HG02678 (cell line): ENCODE measurements around the gene TUBA1B.
A peak's percentile ranks its signal among the peaks of the same experiment; 100 is the strongest.
"Not testable (repeated sequence)": the region's sequence is repeated elsewhere in the genome, so short reads cannot be mapped to it uniquely, and the experiment has no call there.

Experiments used
- ATAC-seq: cut with Tn5 transposase; IDR thresholded peaks from one replicate; pipeline ENCODE4 v1.9.1; 2021; ENCODE audit warnings: mild to moderate bottlenecking, moderate library complexity; ENCODE audit not compliant: unreplicated experiment

Gene TUBA1B

DNA sequence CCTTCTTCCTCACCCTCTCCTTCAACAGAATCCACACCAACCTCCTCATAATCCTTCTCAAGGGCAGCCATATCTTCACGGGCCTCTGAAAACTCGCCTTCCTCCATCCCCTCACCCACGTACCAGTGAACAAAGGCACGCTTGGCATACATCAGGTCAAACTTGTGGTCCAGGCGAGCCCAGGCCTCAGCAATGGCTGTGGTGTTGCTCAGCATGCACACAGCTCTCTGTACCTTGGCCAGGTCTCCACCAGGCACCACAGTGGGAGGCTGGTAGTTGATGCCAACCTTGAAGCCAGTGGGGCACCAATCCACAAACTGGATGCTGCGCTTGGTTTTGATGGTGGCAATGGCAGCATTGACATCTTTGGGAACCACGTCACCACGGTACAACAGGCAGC is 3.2 kb downstream of the TUBA1B start:
- ATAC-seq = not testable (repeated sequence)

GRCh38 chr12:49126852-49127763 is 4.1 kb downstream of the TUBA1B start:
- no peak for ATAC-seq

- no peak for ATAC-seq
Measured at GRCh38 chr12:49121047-49121696, 10.0 kb downstream of the TUBA1B start.

- ATAC-seq = no peak
Measured at GRCh38 chr12:49111206-49111605, 20.0 kb downstream of the TUBA1B start.

GRCh38 chr12:49110464-49111155 is 20.6 kb downstream of the TUBA1B start, which contains the start of gene LMBR1L:
LMBR1L (minus strand) TSS chr12:49110847; CDS start chr12:49110555, 292 bp downstream.
- ATAC-seq = peak; percentile 98

- ATAC-seq = no peak
Measured at GRCh38 chr12:49109641-49110463, 21.3 kb downstream of the TUBA1B start.

DNA sequence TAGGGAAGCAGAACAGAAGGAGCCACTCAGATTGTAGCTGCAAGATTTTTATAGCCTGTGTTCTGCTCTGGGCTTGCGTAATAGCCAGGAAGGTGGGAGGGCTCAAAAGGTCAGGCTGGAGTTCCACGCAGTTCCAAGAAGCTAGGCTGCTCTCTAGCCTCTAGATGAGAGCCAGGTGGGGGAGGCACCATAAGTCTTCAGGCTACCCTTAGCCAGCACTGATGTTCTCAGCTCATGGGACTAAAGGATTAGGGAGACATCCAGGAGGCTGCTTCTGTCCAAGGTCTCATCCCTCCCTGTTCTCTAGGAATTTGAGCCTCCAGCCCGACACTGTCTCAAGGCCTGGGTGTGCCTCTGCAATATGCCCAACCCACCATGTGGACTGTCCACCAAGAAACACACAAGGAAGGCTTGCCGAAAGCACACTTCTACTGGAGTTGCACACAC is 22.2 kb downstream of the TUBA1B start:
- ATAC-seq = no peak

GRCh38 chr12:49105504-49106084 is 25.6 kb downstream of the TUBA1B start:
- no peak for ATAC-seq

DNA sequence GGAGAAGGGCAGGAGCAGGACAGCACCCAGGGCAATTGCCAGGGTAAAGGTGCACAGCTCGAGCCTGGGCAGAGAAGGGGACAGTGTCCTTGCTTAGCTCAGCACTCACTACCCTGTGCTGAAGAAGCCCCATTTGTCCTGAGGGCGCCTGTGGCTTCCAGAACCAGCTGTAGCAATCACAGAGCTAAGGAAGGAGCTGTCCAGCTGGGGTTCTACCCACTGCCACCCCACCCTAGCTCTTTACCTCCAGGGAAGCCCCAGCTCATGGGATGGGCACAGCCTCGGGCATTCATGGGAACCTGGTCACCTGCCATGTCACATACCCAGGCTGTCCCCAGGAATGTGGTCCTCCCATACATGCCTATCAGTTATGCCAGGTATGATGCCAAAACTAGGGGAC is 26.4 kb downstream of the TUBA1B start:
- no peak for ATAC-seq

GRCh38 chr12:49100380-49100779 is 30.8 kb downstream of the TUBA1B start:
- ATAC-seq = no peak

DNA sequence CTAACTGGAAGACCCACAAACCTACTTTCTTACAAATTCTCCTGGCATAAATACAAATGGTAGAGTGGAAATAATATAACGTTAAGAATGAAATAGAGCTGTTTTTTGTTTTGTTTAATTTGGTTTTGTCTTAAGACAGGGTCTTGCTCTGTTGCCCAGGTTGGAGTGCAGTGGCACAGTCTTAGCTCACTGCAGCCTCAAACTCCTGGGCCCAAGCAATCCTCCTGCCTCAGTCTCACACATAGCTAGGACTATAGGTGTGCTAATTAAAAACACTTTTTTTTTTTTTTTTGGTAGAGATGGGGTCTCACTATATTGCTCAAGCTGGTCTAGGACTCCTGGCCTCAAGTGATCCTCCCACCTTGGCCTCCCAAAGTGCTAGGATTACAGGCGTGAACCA is 32.5 kb downstream of the TUBA1B start:
- ATAC-seq = no peak

- ATAC-seq = no peak
Measured at GRCh38 chr12:49098035-49098451, 33.2 kb downstream of the TUBA1B start.

GRCh38 chr12:49097381-49097780 is 33.8 kb downstream of the TUBA1B start:
- ATAC-seq = no peak

GRCh38 chr12:49094975-49095365 is 36.2 kb downstream of the TUBA1B start:
- no peak for ATAC-seq

DNA sequence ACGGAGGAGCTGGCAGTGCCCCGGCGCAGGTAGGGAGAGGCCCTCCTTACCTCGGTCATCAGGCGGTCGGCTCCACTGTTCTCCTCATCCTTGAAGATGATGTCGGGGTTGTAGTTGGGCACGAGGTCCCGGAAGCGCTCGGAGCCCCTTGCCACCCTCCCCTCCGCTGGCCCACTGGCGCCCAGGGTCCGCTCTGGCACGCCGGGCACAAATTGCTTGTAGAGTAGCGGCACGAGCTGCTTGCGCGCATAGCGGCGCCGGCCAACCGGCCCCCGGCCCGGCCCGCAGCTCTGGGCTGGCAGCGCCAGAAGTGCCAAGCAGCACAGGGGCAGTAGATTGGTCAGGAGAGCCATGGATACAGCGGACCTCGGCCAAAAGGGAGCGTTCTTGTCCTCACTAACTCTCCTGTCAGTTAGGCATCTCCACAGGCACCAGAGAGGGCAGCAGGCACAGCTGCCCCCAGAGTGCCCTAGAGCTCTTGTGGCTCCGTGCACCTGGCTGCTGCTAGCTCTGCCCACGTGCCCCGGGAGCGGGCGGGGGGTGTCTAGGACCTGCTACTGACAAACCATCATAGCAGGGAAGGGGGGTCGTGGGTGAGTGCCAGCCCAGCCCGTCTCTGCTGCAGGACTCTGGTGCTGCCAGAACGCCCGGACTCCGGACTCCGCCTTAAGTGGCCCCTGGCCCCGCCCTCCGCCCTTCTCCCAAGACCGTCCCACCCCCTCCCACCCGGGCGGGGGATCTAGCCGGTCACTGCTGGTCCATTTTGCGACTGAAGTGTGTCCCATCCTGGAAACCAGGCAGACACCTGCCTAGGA is 36.8 kb downstream of the TUBA1B start, which contains the start of gene DHH:
DHH (minus strand) TSS at position 642 of the 815 bp plus-strand sequence; CDS start at position 353, 289 bp downstream.
- no peak for ATAC-seq

DNA sequence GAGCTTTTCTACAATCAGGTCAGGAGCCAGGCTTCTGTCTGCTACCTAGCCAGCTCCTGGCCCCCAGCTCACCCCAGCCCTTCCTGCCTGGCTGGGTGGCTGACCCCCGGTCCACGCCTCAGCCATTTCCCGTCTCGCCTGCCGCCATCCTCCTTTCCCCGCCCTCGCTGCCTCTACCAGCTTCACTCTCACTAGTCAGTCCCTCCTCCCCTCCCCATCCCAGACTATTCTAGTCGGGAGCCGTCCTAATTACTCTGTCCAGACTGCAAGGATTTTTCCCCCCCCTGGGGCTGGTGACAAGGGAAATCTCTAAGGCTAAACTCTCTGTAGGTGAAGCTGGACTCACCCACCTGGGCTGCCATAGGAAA is 37.4 kb downstream of the TUBA1B start:
- ATAC-seq = no peak

DNA sequence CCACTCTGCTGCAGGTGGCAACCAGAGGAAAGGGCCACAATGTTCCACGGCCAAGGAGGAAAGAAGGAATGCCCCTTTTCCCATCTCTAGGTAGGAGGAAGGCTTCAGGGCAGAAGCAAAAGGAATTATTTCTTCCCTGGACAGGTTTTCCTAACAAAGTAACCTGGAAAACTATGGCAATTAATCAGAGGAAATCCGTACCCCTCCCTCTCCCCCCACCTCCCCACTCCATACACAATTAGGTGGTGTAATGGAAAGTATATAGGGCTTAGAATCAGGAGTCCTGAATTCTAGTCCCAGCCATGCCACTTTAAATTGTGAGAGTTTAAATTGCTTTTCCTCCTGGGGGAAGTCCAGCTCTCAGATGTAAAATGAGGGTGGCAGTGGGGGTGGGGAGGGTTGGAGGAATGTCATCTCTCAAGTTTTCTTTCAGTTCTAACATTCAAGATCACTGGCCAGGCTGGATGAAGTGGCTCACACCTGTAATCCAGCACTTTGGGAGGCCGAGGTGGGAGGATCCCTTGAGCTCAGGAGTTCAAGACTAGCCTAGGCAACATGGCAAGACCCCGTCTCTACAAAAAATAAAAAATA is 38.3 kb downstream of the TUBA1B start:
- ATAC-seq = no peak

DNA sequence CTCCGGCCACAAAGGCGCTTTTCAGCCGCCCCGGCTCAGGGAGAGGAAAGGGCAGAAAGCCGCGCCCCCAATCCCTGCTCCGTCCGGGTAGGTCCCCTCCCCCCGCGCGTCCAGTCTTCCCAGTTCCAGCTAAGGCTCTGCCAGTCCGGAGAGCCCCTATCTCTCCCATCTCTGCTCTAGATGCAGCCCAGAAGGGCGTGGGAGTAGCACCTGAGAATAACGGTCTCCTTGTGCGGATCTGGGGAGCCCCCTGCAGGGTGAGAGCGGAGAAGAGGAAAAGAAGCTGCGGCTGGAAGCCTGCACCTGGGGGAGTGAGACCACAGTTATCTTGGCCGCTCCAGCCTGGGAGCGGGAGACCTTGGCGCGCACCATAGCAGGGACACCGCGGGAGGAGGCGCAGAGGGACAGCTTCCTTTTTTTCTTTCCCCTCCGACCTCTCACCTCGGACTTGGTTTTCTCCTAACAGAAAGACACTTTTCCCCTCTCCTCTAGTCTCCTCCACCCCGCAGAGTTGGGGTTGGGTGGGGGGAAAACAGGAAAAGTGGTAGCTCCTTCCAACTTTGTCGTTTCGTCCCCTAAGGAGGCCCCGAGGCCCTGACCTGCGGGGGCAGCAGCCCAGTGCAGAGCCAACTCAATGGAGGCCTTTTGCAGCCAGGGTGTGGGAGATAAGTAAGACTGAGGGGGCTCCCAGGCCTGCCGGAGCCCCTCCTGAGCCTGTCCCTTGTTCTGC is 38.9 kb downstream of the TUBA1B start:
- ATAC-seq = no peak

DNA sequence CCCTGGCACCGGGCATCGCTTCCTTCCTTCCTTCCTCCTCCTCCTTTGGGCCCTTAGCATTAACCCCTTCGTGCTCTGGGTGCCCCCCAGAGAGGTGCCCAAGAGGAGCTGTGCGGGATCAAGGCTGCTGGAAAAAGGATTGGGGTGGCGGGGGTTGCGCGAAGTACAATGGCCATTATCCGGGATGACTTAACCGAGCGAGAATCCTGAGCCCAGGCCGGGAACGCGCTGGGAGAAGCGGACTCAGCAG is 39.4 kb downstream of the TUBA1B start:
- ATAC-seq = no peak
